GM19043 (cell line): ENCODE measurements around the gene RPS6KA5.
"Not testable (repeated sequence)": the region's sequence is repeated elsewhere in the genome, so short reads cannot be mapped to it uniquely, and the experiment has no call there.

Source experiments
- ATAC-seq: cut with Tn5 transposase; IDR thresholded peaks from one replicate; pipeline ENCODE4 v1.9.1; 2021; ENCODE audit warnings: low read depth; ENCODE audit not compliant: unreplicated experiment

Gene RPS6KA5

DNA sequence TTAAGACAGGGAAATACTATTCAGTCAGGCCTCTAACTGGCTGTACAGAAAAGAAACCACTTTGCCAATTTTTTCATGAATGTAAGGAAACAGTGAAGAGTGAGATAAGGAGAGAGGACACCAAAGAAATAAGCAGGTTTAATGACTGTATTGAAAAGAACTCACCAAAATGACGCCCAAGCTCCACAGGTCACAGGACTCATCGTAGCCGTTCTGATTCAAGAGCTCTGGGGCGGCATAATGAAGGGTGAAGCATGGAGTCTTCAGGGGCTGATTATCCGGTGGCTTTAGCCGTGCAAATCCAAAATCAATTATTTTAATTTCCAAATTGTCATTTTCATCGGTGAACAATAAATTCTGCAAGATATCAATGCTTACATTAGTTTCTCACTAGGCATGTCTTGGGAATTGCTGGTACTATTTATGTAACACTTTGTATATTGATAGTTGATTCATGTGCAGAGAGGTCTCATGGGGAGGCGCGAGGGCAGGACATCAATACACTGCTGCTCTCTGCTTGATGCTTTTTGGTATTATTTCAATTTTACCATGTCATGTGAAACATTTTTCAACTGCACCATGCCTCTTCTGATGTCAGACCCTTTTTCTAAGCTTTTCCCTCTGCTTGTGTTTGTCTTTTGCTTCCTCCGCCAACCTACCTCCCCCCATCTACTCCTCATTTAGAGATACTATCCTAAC lies 170.0 kb downstream of the RPS6KA5 start:
- ATAC-seq = no peak

GRCh38 chr14:90886297-90886815 lies 174.1 kb downstream of the RPS6KA5 start:
- no peak for ATAC-seq

- no peak for ATAC-seq
Measured at GRCh38 chr14:90883782-90884181, 176.7 kb downstream of the RPS6KA5 start.

GRCh38 chr14:90883197-90883596 lies 177.2 kb downstream of the RPS6KA5 start:
- no peak for ATAC-seq

DNA sequence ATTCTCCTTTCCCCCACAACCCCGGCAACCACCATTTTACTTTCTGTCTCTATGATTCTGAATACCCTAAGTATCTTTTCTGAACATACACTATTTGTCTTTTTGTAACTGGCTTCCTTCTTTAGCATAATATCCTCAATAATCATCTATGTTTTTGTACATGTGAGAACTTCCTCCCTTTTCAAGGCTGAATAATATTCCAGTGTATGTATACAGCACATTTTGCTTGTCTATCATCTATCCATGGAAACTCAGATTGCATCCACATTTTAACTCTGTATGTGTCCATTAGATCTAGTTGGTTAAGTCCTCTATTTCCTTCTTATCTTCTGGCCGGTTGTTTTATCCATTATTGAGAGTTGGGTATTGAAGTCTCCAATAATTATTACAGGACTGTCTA lies 180.2 kb downstream of the RPS6KA5 start:
- ATAC-seq = no peak

DNA sequence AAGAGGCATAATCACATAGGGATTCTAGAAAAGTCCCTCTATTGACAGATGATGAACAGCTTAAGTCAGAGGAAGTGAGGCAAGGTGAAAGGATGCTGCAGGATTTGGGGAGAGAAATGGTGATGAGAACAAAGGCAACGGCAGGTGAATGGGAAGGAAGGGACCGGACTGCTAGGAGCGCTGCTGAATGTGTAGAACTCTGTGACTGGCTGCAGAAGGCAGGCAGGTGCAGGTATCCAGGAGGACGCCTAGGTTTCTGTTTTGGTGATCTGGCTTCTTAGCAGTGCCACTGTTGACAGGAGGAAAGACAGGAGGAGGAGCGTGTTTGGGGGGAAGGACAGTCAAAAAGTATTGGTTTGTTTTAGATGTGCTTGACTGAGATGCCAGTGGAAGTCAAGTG lies 185.8 kb downstream of the RPS6KA5 start:
- no peak for ATAC-seq

DNA sequence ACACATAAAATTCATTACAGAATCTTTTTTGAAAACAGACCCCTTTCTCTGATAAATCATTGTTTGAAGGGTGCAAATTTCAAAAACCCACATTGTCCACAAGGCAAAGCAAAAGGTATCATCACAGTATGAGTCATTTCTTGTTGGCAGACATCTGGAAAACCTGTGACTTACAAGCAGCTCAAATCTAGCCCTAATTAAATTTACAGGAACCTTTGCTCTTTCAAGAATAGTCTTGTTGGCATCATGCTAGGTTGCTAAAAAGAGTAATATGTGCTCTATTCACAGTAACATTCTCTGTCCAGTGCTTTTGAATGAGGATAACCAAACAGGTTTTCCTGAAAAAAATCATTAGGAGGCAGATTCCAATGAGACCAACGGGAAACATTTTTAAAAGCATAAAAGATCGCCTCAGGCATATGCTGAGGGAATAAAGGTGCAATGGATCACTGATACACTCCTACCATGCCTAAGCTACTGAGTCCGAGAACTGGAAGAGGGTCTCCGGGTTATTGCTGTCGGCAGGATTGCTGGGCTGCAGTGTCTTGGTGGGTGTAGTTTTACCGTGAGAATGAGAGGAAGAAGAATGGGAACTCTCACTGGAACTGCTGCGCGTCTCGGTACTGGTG lies 188.7 kb downstream of the RPS6KA5 start:
- ATAC-seq = no peak

DNA sequence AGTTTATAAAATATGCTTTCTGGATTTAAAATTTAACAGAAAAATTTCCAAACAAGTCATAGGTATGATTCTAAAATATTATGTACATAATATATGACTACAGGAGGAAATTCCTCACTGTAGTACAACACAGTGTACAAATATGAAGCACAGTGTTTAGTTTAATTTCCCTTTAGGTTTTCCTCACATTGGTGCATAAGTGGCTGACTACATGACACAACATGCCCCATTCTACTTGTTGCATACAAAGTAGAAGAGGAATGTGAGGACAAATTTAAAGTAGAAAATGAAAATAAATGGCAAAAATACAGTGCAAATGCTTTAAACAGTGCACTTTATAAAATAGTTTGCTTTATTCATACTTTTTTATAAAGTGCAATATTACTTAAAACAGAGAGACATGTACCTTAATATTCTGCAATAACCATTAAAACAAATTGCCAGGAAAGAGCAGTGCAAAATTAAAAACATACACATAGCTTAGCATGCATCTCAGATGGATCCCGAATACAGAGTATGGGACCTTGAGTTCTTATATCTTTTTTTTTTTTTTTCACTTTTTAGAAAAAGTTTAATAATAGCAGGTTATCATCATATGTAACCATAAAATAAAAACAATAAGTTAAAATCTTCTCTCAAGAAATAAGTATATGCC lies 189.4 kb downstream of the RPS6KA5 start:
- no peak for ATAC-seq

GRCh38 chr14:90867501-90867900 lies 192.9 kb downstream of the RPS6KA5 start:
- ATAC-seq = no peak

GRCh38 chr14:90866833-90867232 lies 193.6 kb downstream of the RPS6KA5 start:
- ATAC-seq = no peak

DNA sequence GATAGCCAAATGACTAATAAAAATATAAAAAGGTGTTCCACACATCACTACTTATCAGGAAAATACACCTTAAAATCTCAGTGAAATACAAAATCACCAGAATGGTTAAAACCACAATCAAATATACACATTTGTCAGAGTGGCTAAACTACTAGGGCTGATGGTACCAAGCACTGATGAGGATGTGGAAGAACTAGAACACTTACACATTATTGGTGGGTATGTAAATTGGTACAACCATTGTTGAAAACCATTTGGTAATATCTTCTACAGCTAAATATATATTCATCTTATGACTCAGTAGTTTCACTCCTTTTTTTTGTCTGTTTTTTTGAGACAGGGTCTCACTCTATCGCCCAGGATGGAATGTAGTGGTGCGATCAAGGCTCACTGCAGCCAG lies 195.7 kb downstream of the RPS6KA5 start:
- ATAC-seq = no peak

- ATAC-seq = no peak
Measured at GRCh38 chr14:90858511-90858910, 201.9 kb downstream of the RPS6KA5 start.

DNA sequence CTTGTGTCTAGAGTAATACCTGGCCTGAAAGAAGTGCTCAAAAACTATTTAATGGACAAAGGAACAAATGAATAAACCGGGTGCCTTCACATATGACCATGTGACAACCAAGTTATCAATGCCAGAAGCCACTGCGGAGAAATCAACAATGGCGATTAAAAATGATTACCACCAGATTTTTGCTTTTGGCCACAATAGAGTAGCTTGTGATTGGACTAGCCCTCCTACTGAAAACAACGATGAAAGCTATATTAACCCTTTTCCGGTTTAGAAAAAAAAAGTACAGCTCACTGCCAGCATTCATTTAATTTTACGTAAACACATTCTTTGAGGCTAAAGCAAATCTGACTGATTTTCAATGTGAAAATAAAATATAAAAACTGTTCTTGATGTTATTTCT lies 202.6 kb downstream of the RPS6KA5 start:
- no peak for ATAC-seq

DNA sequence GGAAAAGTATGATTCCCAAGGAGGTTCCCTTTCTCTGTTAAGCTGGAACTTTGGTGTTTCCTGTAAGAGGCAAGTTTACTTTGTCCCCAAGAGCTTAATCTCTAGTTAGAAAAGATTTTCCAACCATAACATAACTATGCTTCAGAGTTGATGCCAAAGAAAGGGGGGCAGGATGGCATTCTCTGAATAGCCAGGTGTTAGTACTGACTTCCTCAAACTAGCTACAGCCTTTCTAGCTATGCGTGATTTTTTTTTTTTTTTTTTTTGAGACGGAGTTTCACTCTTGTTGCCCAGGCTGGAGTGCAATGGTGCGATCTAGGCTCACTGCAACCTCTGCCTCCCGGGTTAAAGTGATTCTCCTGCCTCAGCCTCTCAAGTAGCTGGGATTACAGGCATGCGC lies 204.3 kb downstream of the RPS6KA5 start:
- ATAC-seq = not testable (repeated sequence)

GRCh38 chr14:90853116-90853515 lies 207.3 kb downstream of the RPS6KA5 start:
- no peak for ATAC-seq

GRCh38 chr14:90851327-90852036 lies 209.0 kb downstream of the RPS6KA5 start:
- ATAC-seq = no peak

DNA sequence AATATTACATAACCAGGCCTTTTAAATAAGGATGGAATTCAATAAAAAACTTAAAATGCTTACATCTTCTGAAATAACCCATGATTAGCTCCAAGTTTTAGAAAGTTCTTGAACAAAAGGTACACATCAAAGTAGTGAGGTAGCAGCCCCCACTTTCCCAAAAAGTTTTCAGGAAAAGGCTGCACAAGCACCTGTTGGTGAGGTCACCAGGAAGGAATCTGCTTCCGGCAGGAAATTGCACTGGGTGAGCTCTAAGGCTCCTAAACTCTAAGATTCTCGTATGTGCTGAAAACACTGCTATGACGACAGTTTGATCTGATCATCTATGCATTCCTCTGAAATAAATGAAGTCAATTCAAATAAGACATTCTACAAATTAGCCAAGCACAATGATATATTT lies 210.0 kb downstream of the RPS6KA5 start:
- ATAC-seq = no peak

GRCh38 chr14:90849787-90850444 lies 210.5 kb downstream of the RPS6KA5 start:
- ATAC-seq = no peak

- ATAC-seq = no peak
Measured at GRCh38 chr14:90848944-90849731, 211.3 kb downstream of the RPS6KA5 start.

- ATAC-seq = no peak
Measured at GRCh38 chr14:90846511-90846910, 213.9 kb downstream of the RPS6KA5 start.
